Osteocyte (in vitro differentiated cells): ENCODE measurements around the gene AP3S2. TPM values are rescaled to one million over a fixed set of nuclear protein-coding genes. Genes with fewer than 3 reads are reported as not detected.

ENCODE experiments used
- DNase-seq: peaks from one replicate; pipeline ENCODE4 v3.0.0; 2021; ENCODE audit warnings: mixed read lengths; ENCODE audit not compliant: unreplicated experiment; ENCODE audit errors: extremely low spot score
- H3K27ac Mint-ChIP-seq: one replicate; pipeline ENCODE4 v1.8.0; 2021; ENCODE audit warnings: mild to moderate bottlenecking, mixed read lengths; ENCODE audit not compliant: unreplicated experiment
- H3K27me3 Mint-ChIP-seq: one replicate; pipeline ENCODE4 v1.8.0; 2021; ENCODE audit warnings: mixed read lengths; ENCODE audit not compliant: unreplicated experiment
- H3K36me3 Mint-ChIP-seq: one replicate; pipeline ENCODE4 v1.8.0; 2021; ENCODE audit warnings: mixed read lengths; ENCODE audit not compliant: unreplicated experiment
- H3K4me1 Mint-ChIP-seq: one replicate; pipeline ENCODE4 v1.8.0; 2021; ENCODE audit warnings: mixed read lengths; ENCODE audit not compliant: unreplicated experiment
- H3K4me3 Mint-ChIP-seq: one replicate; pipeline ENCODE4 v1.8.0; 2021; ENCODE audit warnings: mild to moderate bottlenecking, moderate library complexity, mixed read lengths; ENCODE audit not compliant: unreplicated experiment
- H3K9me3 Mint-ChIP-seq: one replicate; pipeline ENCODE4 v1.8.0; 2021; ENCODE audit warnings: mixed read lengths; ENCODE audit not compliant: unreplicated experiment
- CTCF ChIP-seq: fragments of 200-600 bp; sonication (generic); IDR thresholded peaks from 2 replicates; pipeline ENCODE4 v1.5.0; 2021; ENCODE audit warnings: antibody characterized with exemption, mild to moderate bottlenecking, moderate library complexity
- microRNA-seq: library from miRNA; unstranded; fragments of <30 nt; microRNA quantifications from one replicate; pipeline ENCODE4 v1.1.0, GENCODE V29; 2020; ENCODE audit not compliant: unreplicated experiment
- total RNA-seq: library from RNA; stranded (reverse); gene quantifications from 2 replicates; pipeline ENCODE4 v1.2.1, GENCODE V29; 2021

AP3S2 gene
- total RNA-seq, 1 donor from 2014 or later: 26.9 TPM

GRCh38 chr15:89780601-89781000 lies 113.2 kb downstream of the AP3S2 start:
- peaks cover 5% of the 10 kb centered on the region for H3K36me3 Mint-ChIP-seq
- H3K27ac Mint-ChIP-seq: no peak overlapping the region
- H3K4me1 Mint-ChIP-seq: peaks cover 23% of the 10 kb centered on the region

More at GRCh38 chr15:89780601-89781000, 113.2 kb downstream of the AP3S2 start:
- Mint-ChIP-seq H3K4me3 (no peak overlapping the region), H3K27me3 (no peaks in the 10 kb centered on the region), H3K9me3 (no peaks in the 10 kb centered on the region)
- DNase-seq: no peak
- TF ChIP-seq CTCF: no peak

Small RNAs within 50 kb of the gene (microRNA-seq; reads per million reads assigned to microRNA genes)
- gene MIR5009: not detected
- gene MIR5094: not detected

Other genes with a start within 250 kb of the AP3S2 start
- 18.2 and 20.0 TPM in 2 replicates for gene KIF7, start 238.5 kb downstream of the AP3S2 start, total RNA-seq
- 0.70 and 0.84 TPM in 2 replicates for gene PLIN1, start 214.6 kb downstream of the AP3S2 start, total RNA-seq
- 4.6 and 5.6 TPM in 2 replicates for gene PEX11A, start 203.2 kb downstream of the AP3S2 start, total RNA-seq
- 0.19 TPM in 1 of 2 replicates, not detected in the other for gene WDR93, start 203.2 kb downstream of the AP3S2 start, total RNA-seq
- 2.1 and 2.2 TPM in 2 replicates for gene MESP1, start 142.7 kb downstream of the AP3S2 start, total RNA-seq
- not detected in 2 replicates for gene MESP2, start 117.7 kb downstream of the AP3S2 start, total RNA-seq
- 93.1 and 95.4 TPM in 2 replicates for gene ANPEP, start 79.1 kb downstream of the AP3S2 start, total RNA-seq
- gene ARPIN, start 19.0 kb upstream of the AP3S2 start, total RNA-seq: 18.7 and 23.0 TPM in 2 replicates
- 16.3 and 24.2 TPM in 2 replicates for gene ZNF710, start 107.3 kb upstream of the AP3S2 start, total RNA-seq
- 93.0 and 101 TPM in 2 replicates for gene IDH2, start 208.5 kb upstream of the AP3S2 start, total RNA-seq